GM19043 (cell line): ENCODE measurements around the gene DKK3.

Experiments
- ATAC-seq: cut with Tn5 transposase; IDR thresholded peaks from one replicate; pipeline ENCODE4 v1.9.1; 2021; ENCODE audit warnings: low read depth; ENCODE audit not compliant: unreplicated experiment

The DKK3 gene

GRCh38 chr11:11985016-11985715, 23.3 kb downstream of the DKK3 start:
- ATAC-seq, result no peak

GRCh38 chr11:11984563-11984962, 23.9 kb downstream of the DKK3 start:
- no peak for ATAC-seq

GRCh38 chr11:11983427-11983826, 25.0 kb downstream of the DKK3 start:
- no peak for ATAC-seq

- ATAC-seq, result no peak
Measured at GRCh38 chr11:11982975-11983374, 25.5 kb downstream of the DKK3 start.

- no peak for ATAC-seq
Measured at GRCh38 chr11:11982461-11982860, 26.0 kb downstream of the DKK3 start.

- ATAC-seq, result no peak
Measured at GRCh38 chr11:11981840-11982239, 26.6 kb downstream of the DKK3 start.

- no peak for ATAC-seq
Measured at GRCh38 chr11:11981364-11981763, 27.1 kb downstream of the DKK3 start.

- no peak for ATAC-seq
Measured at GRCh38 chr11:11980841-11981308, 27.6 kb downstream of the DKK3 start.

GRCh38 chr11:11980200-11980599, 28.2 kb downstream of the DKK3 start:
- no peak for ATAC-seq

GRCh38 chr11:11979488-11980117, 28.8 kb downstream of the DKK3 start:
- ATAC-seq, result no peak

- no peak for ATAC-seq
Measured at GRCh38 chr11:11978792-11979487, 29.5 kb downstream of the DKK3 start.

- ATAC-seq, result no peak
Measured at GRCh38 chr11:11978098-11978637, 30.3 kb downstream of the DKK3 start.

GRCh38 chr11:11977206-11977938, 31.1 kb downstream of the DKK3 start:
- no peak for ATAC-seq

GRCh38 chr11:11976481-11977127, 31.8 kb downstream of the DKK3 start:
- no peak for ATAC-seq

GRCh38 chr11:11975201-11976092, 33.0 kb downstream of the DKK3 start:
- ATAC-seq, result no peak

GRCh38 chr11:11973866-11974265, 34.6 kb downstream of the DKK3 start:
- no peak for ATAC-seq

- no peak for ATAC-seq
Measured at GRCh38 chr11:11973361-11973800, 35.0 kb downstream of the DKK3 start.

GRCh38 chr11:11972730-11973341, 35.6 kb downstream of the DKK3 start:
- no peak for ATAC-seq
